ENCODE results near the gene INTS1. TPM values are rescaled to one million over a fixed set of nuclear protein-coding genes. Genes with fewer than 3 reads are reported as not detected.
A peak's percentile ranks its signal among the peaks of the same experiment; 100 is the strongest.

INTS1 gene
- total RNA-seq (2022) = 122 and 124 TPM in 2 replicates
- percentile 61 among the genes with signal in this experiment for Bru-seq, nascent RNA
- percentile 66 among the genes with signal in this experiment for BruChase-seq, experiment 1, labeled RNA remaining after a 2-hour chase
- percentile 80 among the genes with signal in this experiment for BruChase-seq, experiment 2, labeled RNA remaining after a 6-hour chase
- long read RNA-seq, full-length matches to known transcripts = 12 of 82 reads
- long read RNA-seq, partial matches to known transcripts = 54 of 82 reads
- long read RNA-seq, other reads (novel, unspliced or antisense) = 16 of 82 reads

GRCh38 chr7:1503816-1504775 lies at the start of gene INTS1:
INTS1 (minus strand) TSS chr7:1504389; CDS start chr7:1503960, 429 bp downstream.
- POLR2A ChIA-PET = no interaction called here

GRCh38 chr7:1553512-1554210 lies 49.5 kb upstream of the INTS1 start:
- Histone ChIP-seq H3K9me3 (no peaks in the 10 kb centered on the region), H3K4me3 (ENCODE audit: low read depth, low read length) (peak overlapping the region; percentile 45; the same call in 1 of the 2 replicates), H3K27me3 (replicated peaks; ENCODE audit: control insufficient read depth, insufficient read depth, low read length) (no peaks in the 10 kb centered on the region), H3K36me3 (ENCODE audit: control insufficient read depth, insufficient read depth, low read length) (no peaks in the 10 kb centered on the region), H3K4me1 (peaks cover 28% of the 10 kb centered on the region)
- Mint-ChIP-seq H3K4me1 (ENCODE audit: low read depth, unreplicated experiment) (peaks cover 24% of the 10 kb centered on the region), H3K9me3 (ENCODE audit: unreplicated experiment) (no peaks in the 10 kb centered on the region), H3K4me3 (ENCODE audit: unreplicated experiment) (peak overlapping the region; percentile 89), H3K36me3 (ENCODE audit: insufficient read depth, unreplicated experiment) (peaks cover 22% of the 10 kb centered on the region), H3K27me3 (ENCODE audit: insufficient read depth, unreplicated experiment) (no peaks in the 10 kb centered on the region), H3K27ac (ENCODE audit: unreplicated experiment) (peak overlapping the region; percentile 97)
- ChIA-PET POLR2A (no interaction called here), CTCF (no interaction called here)
- TF ChIP-seq CTCF (IDR thresholded peaks at IDR 0.05; ENCODE audit: insufficient read depth in 1 of 2, low read depth in 1 of 2, low read length in 1 of 2, severe bottlenecking in 1 of 2, unreplicated experiment in 1 of 2) = no peak
- intact Hi-C loops (cut with micrococcal nuclease; ENCODE audit: unreplicated experiment) = no loop called here
- no TSS peak for BruUV-seq (replicated peaks)
- no peak for DNase-seq

More at GRCh38 chr7:1503816-1504775, at the start of gene INTS1:
- no peaks in the 10 kb centered on the region for H3K9me3 Mint-ChIP-seq (ENCODE audit: unreplicated experiment)
- H3K27ac Mint-ChIP-seq (ENCODE audit: unreplicated experiment) = peak within 1 kb of the TSS; percentile 91
- H3K36me3 ChIP-seq (ENCODE audit: control insufficient read depth, insufficient read depth, low read length) = peaks cover 5% of the 10 kb centered on the region
- peaks cover 46% of the 10 kb centered on the region for H3K36me3 Mint-ChIP-seq (ENCODE audit: insufficient read depth, unreplicated experiment)
- DNase-seq = peak; percentile 94 to 96
- no peaks in the 10 kb centered on the region for H3K27me3 ChIP-seq (replicated peaks; ENCODE audit: control insufficient read depth, insufficient read depth, low read length)
- H3K4me1 Mint-ChIP-seq (ENCODE audit: low read depth, unreplicated experiment) = peaks cover 10% of the 10 kb centered on the region
- H3K27me3 Mint-ChIP-seq (ENCODE audit: insufficient read depth, unreplicated experiment) = no peaks in the 10 kb centered on the region
- BruUV-seq (replicated peaks) = TSS peak; percentile 53
- peak within 1 kb of the TSS; percentile 100 for H3K4me3 ChIP-seq (ENCODE audit: low read depth, low read length)
- no peaks in the 10 kb centered on the region for H3K9me3 ChIP-seq
- CTCF ChIA-PET = no interaction called here
- intact Hi-C loops (cut with micrococcal nuclease; ENCODE audit: unreplicated experiment) = no loop called here
- peaks cover 21% of the 10 kb centered on the region for H3K4me1 ChIP-seq
- H3K4me3 Mint-ChIP-seq (ENCODE audit: unreplicated experiment) = peak within 1 kb of the TSS; percentile 88
- TF ChIP-seq CTCF (IDR thresholded peaks at IDR 0.05; ENCODE audit: insufficient read depth in 1 of 2, low read depth in 1 of 2, low read length in 1 of 2, severe bottlenecking in 1 of 2, unreplicated experiment in 1 of 2) = peak; percentile 85 to 93

- Histone ChIP-seq H3K4me1 (peaks cover 24% of the 10 kb centered on the region), H3K4me3 (ENCODE audit: low read depth, low read length) (no peak overlapping the region), H3K9me3 (no peaks in the 10 kb centered on the region), H3K36me3 (ENCODE audit: control insufficient read depth, insufficient read depth, low read length) (no peaks in the 10 kb centered on the region), H3K27me3 (replicated peaks; ENCODE audit: control insufficient read depth, insufficient read depth, low read length) (no peaks in the 10 kb centered on the region)
- H3K9me3 Mint-ChIP-seq (ENCODE audit: unreplicated experiment) = no peaks in the 10 kb centered on the region
- no TSS peak for BruUV-seq (replicated peaks)
- ChIA-PET CTCF (no interaction called here), POLR2A (no interaction called here)
- no peaks in the 10 kb centered on the region for H3K27me3 Mint-ChIP-seq (ENCODE audit: insufficient read depth, unreplicated experiment)
- TF ChIP-seq CTCF (IDR thresholded peaks at IDR 0.05; ENCODE audit: insufficient read depth in 1 of 2, low read depth in 1 of 2, low read length in 1 of 2, severe bottlenecking in 1 of 2, unreplicated experiment in 1 of 2) = no peak
- H3K4me1 Mint-ChIP-seq (ENCODE audit: low read depth, unreplicated experiment) = peaks cover 24% of the 10 kb centered on the region
- H3K4me3 Mint-ChIP-seq (ENCODE audit: unreplicated experiment) = no peak overlapping the region
- H3K36me3 Mint-ChIP-seq (ENCODE audit: insufficient read depth, unreplicated experiment) = peaks cover 28% of the 10 kb centered on the region
- intact Hi-C loops (cut with micrococcal nuclease; ENCODE audit: unreplicated experiment) = no loop called here
- no peak for DNase-seq
- H3K27ac Mint-ChIP-seq (ENCODE audit: unreplicated experiment) = no peak overlapping the region
Measured at GRCh38 chr7:1552200-1552599, 48.0 kb upstream of the INTS1 start.
